ENCODE data around the gene EIF2AK2.

Gene EIF2AK2

GRCh38 chr2:37168217-37168981 is 11.6 kb upstream of the EIF2AK2 start:
- DNase-seq, result no peak

- DNase-seq, result no peak
Measured at GRCh38 chr2:37167636-37168180, 10.9 kb upstream of the EIF2AK2 start.

- no peak for DNase-seq
Measured at GRCh38 chr2:37164757-37165156, 8.0 kb upstream of the EIF2AK2 start.

GRCh38 chr2:37156071-37156856 is 516 bp downstream of the EIF2AK2 start:
- DNase-seq, result peak in 7 of 14 donors; percentile 9 to 59 (median 36)

DNA sequence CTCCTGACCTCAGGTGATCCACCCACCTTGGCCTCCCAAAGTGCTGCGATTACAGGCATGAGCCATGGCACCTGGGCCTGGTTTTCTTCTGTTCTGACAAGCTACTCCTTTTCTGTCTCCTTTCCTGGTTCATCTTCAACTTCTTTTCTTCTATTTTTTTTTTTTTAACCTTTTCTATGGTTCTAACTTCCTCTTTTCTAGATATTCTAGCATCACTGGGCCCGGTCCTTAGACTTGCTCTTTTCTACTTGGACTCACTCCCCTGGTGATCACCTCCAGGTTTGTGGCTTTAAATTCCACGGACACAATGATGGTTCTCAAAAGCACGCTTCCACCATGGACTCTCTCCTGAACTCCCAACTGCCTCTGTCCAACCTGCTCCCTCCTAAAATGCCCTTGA is 2.0 kb downstream of the EIF2AK2 start:
- DNase-seq, result no peak

GRCh38 chr2:37153224-37153623 is 3.6 kb downstream of the EIF2AK2 start:
- DNase-seq, result no peak

- DNase-seq, result no peak
Measured at GRCh38 chr2:37149626-37150322, 7.0 kb downstream of the EIF2AK2 start.

DNA sequence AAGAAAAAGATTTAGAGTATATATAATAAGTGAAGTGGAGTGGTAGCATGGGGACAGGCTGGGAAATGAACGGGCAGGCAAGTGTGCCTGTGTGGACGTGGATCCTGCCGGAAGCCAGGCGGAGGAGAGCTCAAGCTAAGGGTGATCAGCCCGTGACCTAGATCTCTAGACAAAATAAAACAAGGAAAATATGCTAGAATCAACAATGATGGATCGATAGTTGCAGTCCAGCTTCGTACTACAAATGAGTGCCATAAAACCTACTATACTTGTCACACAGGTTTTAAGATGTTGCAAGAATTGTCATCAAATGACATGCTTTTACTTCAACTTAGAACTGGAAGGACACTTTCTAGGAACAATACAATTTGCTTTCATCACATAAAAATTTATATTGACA is 8.5 kb downstream of the EIF2AK2 start:
- DNase-seq, result no peak

- DNase-seq, result no peak
Measured at GRCh38 chr2:37146062-37146461, 10.7 kb downstream of the EIF2AK2 start.

GRCh38 chr2:37143974-37144373 is 12.8 kb downstream of the EIF2AK2 start:
- no peak for DNase-seq

DNA sequence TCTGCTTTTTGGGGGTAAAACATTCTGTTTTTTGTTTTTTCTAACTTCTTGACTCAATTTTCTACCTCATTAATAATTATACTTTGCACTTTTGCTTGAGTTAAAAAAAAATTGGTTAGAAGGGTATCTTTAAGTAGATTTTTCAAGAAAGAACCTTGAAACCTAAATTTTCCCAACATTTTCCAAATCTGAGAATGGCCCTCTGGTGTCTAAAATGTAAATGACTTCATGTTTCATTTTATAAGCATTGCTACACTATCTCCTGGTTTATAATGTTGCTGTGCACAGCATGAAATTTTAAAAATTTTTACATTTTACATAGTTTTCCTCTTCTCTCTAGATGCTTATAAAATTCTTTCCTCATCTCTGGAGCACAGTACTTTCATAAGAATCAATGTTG is 14.2 kb downstream of the EIF2AK2 start:
- DNase-seq, result no peak

- DNase-seq, result no peak
Measured at GRCh38 chr2:37132914-37133313, 23.9 kb downstream of the EIF2AK2 start.

GRCh38 chr2:37125416-37125815 is 31.4 kb downstream of the EIF2AK2 start:
- DNase-seq, result no peak

- no peak for DNase-seq
Measured at GRCh38 chr2:37119157-37119556, 37.6 kb downstream of the EIF2AK2 start.

DNA sequence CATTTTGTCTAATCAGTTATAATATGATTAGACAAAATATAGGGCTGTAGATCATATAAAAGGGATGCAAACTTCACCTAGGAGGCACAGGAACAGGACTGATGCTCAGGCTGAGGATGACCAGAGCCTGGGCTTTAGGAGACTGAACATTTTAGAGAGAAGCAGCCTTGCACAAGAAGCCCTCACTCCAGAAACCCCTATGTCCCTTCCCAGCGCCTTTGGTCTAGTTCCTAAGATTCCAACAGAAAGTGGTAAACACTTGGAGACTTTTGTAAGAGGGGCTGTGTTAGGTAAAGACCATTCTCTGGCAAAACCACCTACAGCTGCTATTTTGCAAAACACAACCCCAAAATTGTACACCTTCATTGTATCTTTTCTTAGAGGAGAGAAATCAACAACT is 39.2 kb downstream of the EIF2AK2 start:
- DNase-seq, result no peak

DNA sequence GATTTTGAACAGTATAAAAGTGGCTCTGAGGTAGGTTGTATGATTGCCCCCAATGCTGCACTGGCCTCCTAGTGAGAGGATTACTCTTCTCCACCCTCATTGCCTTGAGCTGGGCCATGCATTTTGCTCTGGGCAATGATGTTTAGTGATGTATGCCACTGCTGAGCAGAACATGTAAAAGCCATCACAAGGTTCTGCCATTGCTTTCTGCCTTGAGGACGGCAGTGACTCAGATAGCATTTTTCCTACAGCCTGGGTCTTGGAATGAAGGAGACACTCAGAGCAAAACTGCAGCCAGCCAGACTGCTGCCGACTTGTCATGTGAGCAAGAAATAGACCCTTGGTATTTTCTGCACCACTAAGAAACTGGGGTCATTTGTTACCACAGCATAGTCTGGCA is 44.8 kb downstream of the EIF2AK2 start:
- no peak for DNase-seq

DNA sequence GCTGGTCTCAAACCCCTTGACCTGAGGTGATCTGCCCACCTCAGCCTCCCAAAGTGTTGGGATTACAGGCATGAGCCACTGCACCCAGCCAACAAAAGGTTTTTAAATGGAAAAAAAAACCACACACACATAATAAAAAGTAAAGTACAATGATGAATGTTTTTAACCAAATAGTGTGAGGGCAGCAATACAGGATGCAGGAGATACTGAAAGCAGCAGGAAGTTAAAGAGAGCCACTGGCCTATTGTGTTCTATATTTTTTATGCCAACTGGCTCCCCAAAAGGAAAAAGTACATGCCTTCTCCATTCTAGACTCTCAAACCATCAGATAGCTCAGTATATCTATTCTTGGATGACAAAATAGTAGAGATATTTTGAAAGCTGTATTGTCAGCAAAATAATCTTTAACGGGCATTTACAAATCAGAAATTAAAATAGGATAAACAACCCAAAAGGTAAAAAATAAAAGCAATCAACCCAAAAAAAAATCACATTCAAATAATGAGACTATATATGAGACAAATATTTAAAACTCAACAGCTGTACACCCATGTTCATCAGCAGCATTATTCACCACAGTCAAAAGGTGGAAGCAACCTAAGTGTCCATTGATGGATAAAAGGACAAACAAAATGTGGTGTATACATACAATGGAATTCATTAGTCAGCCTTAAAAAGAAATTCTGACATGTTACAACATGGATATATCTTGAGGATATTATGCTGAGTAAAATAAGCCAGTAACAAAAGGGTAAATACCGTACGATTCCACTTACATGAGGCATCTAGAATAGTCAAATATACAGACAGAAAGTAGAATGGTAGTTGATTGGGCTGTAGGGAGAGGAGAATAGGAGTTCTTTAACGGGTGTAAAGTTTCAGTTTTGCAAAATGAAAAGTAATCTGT is 46.2 kb downstream of the EIF2AK2 start:
- no peak for DNase-seq

DNA sequence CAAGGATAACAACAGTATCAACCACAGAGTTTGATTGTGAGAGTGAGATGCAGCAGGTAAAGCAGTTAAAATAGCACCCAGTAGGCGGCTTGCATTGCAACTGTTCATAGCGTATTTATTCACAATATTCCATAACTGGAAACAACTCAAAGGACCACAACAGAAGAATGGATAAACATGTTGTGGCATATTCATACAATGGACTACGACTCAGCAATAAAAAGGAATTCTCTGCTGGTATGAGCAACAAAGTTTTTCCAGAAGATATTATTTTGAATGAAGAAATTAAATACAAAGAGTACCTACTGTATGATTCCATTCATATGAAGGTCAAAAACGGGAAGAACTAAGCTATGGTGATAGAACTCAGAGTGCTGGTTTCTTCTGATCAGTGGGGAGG is 47.3 kb downstream of the EIF2AK2 start:
- no peak for DNase-seq

- DNase-seq, result no peak
Measured at GRCh38 chr2:37105150-37105549, 51.6 kb downstream of the EIF2AK2 start.

DNA sequence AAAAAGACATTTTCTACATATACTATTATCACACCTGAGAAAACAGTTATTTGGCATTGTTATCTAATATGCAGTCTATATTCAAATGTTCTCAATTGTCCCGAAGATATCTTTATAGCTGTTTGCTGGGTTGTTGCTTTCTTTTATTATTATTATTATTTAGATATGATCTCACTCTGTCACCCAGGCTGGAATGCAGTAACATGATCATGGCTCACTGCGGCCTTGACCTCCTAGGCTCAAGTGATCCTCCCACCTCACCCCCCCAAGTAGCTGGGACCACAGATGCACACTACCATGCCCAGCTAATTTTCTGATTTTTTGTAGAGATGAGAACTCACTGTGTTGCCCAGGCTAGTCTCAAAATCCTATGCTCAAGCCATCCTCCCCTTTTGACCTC is 52.6 kb downstream of the EIF2AK2 start:
- DNase-seq, result no peak

DNA sequence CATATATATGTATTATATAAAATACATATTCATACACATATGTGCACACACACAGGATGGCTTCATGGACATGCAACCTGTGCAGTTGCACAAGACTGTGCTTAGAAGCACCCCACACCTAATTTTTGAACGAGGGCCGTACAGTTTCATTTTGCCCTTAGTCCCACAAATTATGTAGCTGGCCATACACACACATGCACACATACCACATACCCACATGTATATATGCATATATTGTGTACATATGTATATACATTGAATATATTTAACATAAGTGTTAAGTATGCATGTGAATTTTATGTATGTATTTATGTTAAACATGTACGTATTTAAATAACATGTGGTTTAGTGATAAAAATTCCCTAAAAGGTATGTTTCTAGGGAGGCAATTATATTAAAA is 54.2 kb downstream of the EIF2AK2 start:
- DNase-seq, result no peak

GRCh38 chr2:37100054-37100453 is 56.7 kb downstream of the EIF2AK2 start:
- DNase-seq, result no peak
